ENCODE measurements around the gene SLC28A3.

DNA sequence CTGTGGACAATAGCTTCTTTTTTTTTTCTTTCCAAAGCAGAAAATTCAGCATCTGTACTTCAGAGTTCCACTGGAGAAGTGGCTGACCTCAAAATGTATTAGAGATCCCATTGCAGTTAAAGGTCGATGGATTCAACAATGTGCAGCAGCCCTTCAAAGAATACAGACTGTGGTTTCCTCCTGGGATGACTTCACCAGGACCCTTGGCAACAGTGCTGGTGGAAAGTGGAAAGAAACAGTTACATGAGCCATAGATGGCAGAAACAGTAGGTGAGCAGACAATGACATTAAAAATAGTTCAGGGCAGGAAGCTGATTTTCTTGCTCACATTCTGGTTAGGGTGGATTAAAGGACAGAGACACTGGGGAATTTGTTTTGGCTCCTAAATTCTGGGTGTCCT lies 62.4 kb downstream of the SLC28A3 start:
- TF ChIP-seq, protein P1, sequence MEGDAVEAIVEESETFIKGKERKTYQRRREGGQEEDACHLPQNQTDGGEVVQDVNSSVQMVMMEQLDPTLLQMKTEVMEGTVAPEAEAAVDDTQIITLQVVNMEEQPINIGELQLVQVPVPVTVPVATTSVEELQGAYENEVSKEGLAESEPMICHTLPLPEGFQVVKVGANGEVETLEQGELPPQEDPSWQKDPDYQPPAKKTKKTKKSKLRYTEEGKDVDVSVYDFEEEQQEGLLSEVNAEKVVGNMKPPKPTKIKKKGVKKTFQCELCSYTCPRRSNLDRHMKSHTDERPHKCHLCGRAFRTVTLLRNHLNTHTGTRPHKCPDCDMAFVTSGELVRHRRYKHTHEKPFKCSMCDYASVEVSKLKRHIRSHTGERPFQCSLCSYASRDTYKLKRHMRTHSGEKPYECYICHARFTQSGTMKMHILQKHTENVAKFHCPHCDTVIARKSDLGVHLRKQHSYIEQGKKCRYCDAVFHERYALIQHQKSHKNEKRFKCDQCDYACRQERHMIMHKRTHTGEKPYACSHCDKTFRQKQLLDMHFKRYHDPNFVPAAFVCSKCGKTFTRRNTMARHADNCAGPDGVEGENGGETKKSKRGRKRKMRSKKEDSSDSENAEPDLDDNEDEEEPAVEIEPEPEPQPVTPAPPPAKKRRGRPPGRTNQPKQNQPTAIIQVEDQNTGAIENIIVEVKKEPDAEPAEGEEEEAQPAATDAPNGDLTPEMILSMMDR (IDR thresholded peaks at IDR 0.05) = no peak
- TF ChIP-seq POLR2A (IDR thresholded peaks at IDR 0.05) (no peak), POLR2AphosphoS5 (IDR thresholded peaks at IDR 0.05) (no peak)

Measured in gastroesophageal sphincter (tissue), 3 donors.